ENCODE results near the gene EXOSC10. TPM values are rescaled to one million over a fixed set of nuclear protein-coding genes. Genes with fewer than 3 reads are reported as not detected.

The EXOSC10 gene
- total and polyA plus RNA-seq, 2 experiments from 2014 or later, result 55.5 to 72.9 TPM

DNA sequence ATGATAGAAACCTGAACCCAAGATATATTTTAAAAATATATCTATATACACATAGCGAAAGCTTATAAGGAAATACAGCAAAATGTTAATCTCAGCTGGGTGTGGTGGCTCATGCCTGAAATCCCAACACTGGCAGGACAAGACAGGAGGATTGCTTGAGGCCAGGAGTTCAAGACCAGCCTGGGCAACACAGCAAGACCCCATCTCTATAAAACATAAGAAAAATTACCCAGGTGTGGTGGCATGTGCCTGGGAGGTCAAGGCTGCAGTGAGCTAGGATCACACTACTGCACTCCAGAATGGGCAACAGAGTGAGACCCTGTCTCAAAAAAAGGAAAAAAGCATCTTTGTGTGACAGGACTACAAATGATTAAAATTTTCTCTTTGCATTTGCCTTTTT, 33.9 kb downstream of the EXOSC10 start (continued):
- TF ChIP-seq, protein P1, sequence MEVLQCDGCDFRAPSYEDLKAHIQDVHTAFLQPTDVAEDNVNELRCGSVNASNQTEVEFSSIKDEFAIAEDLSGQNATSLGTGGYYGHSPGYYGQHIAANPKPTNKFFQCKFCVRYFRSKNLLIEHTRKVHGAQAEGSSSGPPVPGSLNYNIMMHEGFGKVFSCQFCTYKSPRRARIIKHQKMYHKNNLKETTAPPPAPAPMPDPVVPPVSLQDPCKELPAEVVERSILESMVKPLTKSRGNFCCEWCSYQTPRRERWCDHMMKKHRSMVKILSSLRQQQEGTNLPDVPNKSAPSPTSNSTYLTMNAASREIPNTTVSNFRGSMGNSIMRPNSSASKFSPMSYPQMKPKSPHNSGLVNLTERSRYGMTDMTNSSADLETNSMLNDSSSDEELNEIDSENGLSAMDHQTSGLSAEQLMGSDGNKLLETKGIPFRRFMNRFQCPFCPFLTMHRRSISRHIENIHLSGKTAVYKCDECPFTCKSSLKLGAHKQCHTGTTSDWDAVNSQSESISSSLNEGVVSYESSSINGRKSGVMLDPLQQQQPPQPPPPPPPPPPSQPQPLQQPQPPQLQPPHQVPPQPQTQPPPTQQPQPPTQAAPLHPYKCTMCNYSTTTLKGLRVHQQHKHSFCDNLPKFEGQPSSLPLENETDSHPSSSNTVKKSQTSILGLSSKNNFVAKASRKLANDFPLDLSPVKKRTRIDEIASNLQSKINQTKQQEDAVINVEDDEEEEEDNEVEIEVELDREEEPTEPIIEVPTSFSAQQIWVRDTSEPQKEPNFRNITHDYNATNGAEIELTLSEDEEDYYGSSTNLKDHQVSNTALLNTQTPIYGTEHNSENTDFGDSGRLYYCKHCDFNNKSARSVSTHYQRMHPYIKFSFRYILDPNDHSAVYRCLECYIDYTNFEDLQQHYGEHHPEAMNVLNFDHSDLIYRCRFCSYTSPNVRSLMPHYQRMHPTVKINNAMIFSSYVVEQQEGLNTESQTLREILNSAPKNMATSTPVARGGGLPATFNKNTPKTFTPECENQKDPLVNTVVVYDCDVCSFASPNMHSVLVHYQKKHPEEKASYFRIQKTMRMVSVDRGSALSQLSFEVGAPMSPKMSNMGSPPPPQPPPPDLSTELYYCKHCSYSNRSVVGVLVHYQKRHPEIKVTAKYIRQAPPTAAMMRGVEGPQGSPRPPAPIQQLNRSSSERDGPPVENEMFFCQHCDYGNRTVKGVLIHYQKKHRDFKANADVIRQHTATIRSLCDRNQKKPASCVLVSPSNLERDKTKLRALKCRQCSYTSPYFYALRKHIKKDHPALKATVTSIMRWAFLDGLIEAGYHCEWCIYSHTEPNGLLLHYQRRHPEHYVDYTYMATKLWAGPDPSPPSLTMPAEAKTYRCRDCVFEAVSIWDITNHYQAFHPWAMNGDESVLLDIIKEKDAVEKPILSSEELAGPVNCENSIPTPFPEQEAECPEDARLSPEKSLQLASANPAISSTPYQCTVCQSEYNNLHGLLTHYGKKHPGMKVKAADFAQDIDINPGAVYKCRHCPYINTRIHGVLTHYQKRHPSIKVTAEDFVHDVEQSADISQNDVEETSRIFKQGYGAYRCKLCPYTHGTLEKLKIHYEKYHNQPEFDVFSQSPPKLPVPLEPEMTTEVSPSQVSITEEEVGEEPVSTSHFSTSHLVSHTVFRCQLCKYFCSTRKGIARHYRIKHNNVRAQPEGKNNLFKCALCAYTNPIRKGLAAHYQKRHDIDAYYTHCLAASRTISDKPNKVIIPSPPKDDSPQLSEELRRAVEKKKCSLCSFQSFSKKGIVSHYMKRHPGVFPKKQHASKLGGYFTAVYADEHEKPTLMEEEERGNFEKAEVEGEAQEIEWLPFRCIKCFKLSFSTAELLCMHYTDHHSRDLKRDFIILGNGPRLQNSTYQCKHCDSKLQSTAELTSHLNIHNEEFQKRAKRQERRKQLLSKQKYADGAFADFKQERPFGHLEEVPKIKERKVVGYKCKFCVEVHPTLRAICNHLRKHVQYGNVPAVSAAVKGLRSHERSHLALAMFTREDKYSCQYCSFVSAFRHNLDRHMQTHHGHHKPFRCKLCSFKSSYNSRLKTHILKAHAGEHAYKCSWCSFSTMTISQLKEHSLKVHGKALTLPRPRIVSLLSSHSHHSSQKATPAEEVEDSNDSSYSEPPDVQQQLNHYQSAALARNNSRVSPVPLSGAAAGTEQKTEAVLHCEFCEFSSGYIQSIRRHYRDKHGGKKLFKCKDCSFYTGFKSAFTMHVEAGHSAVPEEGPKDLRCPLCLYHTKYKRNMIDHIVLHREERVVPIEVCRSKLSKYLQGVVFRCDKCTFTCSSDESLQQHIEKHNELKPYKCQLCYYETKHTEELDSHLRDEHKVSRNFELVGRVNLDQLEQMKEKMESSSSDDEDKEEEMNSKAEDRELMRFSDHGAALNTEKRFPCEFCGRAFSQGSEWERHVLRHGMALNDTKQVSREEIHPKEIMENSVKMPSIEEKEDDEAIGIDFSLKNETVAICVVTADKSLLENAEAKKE (CRISPR knock-in tag; IDR thresholded peaks at IDR 0.05), result no peak
- TF ChIP-seq EZH2 (IDR thresholded peaks at IDR 0.05; ENCODE audit: low read depth, unreplicated experiment) (no peak), ZNF114 (CRISPR knock-in tag; IDR thresholded peaks at IDR 0.05) (no peak), EZH2phosphoT487 (IDR thresholded peaks at IDR 0.05; ENCODE audit: unreplicated experiment) (no peak), ZNF331 (CRISPR knock-in tag; IDR thresholded peaks at IDR 0.05; ENCODE audit: low read depth) (no peak), NANOG (IDR thresholded peaks at IDR 0.05; ENCODE audit: borderline replicate concordance) (no peak)
- TF ChIP-seq, protein P2, sequence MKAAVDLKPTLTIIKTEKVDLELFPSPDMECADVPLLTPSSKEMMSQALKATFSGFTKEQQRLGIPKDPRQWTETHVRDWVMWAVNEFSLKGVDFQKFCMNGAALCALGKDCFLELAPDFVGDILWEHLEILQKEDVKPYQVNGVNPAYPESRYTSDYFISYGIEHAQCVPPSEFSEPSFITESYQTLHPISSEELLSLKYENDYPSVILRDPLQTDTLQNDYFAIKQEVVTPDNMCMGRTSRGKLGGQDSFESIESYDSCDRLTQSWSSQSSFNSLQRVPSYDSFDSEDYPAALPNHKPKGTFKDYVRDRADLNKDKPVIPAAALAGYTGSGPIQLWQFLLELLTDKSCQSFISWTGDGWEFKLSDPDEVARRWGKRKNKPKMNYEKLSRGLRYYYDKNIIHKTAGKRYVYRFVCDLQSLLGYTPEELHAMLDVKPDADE (IDR thresholded peaks at IDR 0.05), result no peak

DNA sequence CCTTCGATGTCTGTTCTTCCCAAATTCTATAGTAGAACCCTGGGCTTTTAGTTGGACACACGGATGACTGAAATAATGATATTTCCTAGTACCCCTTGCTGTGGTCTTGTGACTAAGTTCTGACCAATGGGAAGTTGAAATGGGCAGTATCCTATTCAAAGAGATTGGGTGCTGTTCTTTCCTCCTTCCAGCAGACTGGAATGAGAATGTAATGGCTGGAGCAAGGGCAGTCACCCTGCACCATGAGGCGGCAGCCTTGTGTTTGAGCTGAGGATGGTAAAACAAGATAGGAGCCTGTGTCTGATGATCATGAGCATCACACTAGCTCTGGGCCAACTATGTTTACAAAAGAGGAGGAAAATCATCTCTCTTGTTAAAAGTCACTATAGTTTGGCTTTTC, 34.7 kb downstream of the EXOSC10 start:
- Histone ChIP-seq H3K27me3 (ENCODE audit: insufficient read depth) (no peaks in the 10 kb centered on the region), H2AFZ (no peak overlapping the region), H3K36me3 (ENCODE audit: insufficient read depth) (peaks cover 27% of the 10 kb centered on the region), H3K79me2 (replicated peaks; ENCODE audit: insufficient read depth) (peaks cover 7% of the 10 kb centered on the region; the same call in 1 of the 2 replicates), H3K4me3 (no peak overlapping the region), H3K9me2 (ENCODE audit: insufficient read depth) (no peaks in the 10 kb centered on the region), H4K20me1 (replicated peaks; ENCODE audit: insufficient read depth) (peaks cover 4% of the 10 kb centered on the region; the same call in 1 of the 2 replicates), H3F3A (replicated peaks; ENCODE audit: low read depth) (peaks cover 46% of the 10 kb centered on the region), H3K4me2 (no peak overlapping the region), H3K4me1 (ENCODE audit: insufficient read depth) (0 out of 2 replicates have a peak, but pooled peaks cover 6% of the 10 kb centered on the region), H3K27ac (ENCODE audit: low read depth) (no peak overlapping the region)
- Mint-ChIP-seq H3K4me1 (peaks cover 5% of the 10 kb centered on the region), H3K36me3 (ENCODE audit: low read depth) (peaks cover 63% of the 10 kb centered on the region), H3K4me3 (no peak overlapping the region), H3K27me3 (ENCODE audit: insufficient read depth, low read depth, poor library complexity) (no peaks in the 10 kb centered on the region), H3K27ac (no peak overlapping the region), H3K9me3 (no peaks in the 10 kb centered on the region)
- DNase-seq (ENCODE audit: low spot score) (no peak), ATAC-seq (no peak)
- TF ChIP-seq, protein P3, sequence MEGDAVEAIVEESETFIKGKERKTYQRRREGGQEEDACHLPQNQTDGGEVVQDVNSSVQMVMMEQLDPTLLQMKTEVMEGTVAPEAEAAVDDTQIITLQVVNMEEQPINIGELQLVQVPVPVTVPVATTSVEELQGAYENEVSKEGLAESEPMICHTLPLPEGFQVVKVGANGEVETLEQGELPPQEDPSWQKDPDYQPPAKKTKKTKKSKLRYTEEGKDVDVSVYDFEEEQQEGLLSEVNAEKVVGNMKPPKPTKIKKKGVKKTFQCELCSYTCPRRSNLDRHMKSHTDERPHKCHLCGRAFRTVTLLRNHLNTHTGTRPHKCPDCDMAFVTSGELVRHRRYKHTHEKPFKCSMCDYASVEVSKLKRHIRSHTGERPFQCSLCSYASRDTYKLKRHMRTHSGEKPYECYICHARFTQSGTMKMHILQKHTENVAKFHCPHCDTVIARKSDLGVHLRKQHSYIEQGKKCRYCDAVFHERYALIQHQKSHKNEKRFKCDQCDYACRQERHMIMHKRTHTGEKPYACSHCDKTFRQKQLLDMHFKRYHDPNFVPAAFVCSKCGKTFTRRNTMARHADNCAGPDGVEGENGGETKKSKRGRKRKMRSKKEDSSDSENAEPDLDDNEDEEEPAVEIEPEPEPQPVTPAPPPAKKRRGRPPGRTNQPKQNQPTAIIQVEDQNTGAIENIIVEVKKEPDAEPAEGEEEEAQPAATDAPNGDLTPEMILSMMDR (conservative IDR thresholded peaks at IDR 0.05; ENCODE audit: low read depth in 2 of 2), result no peak
- TF ChIP-seq, protein P4, sequence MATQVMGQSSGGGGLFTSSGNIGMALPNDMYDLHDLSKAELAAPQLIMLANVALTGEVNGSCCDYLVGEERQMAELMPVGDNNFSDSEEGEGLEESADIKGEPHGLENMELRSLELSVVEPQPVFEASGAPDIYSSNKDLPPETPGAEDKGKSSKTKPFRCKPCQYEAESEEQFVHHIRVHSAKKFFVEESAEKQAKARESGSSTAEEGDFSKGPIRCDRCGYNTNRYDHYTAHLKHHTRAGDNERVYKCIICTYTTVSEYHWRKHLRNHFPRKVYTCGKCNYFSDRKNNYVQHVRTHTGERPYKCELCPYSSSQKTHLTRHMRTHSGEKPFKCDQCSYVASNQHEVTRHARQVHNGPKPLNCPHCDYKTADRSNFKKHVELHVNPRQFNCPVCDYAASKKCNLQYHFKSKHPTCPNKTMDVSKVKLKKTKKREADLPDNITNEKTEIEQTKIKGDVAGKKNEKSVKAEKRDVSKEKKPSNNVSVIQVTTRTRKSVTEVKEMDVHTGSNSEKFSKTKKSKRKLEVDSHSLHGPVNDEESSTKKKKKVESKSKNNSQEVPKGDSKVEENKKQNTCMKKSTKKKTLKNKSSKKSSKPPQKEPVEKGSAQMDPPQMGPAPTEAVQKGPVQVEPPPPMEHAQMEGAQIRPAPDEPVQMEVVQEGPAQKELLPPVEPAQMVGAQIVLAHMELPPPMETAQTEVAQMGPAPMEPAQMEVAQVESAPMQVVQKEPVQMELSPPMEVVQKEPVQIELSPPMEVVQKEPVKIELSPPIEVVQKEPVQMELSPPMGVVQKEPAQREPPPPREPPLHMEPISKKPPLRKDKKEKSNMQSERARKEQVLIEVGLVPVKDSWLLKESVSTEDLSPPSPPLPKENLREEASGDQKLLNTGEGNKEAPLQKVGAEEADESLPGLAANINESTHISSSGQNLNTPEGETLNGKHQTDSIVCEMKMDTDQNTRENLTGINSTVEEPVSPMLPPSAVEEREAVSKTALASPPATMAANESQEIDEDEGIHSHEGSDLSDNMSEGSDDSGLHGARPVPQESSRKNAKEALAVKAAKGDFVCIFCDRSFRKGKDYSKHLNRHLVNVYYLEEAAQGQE (IDR thresholded peaks at IDR 0.05; ENCODE audit: unreplicated experiment), result no peak
